HS-27A (cell line): ENCODE measurements around the gene SCN7A.
"Not testable (repeated sequence)": the region's sequence is repeated elsewhere in the genome, so short reads cannot be mapped to it uniquely, and the experiment has no call there.

ENCODE experiments used
- DNase-seq: peaks from one replicate; pipeline ENCODE4 v3.0.0-alpha.2; 2012; ENCODE audit warnings: low read depth, missing footprints

The SCN7A gene

DNA sequence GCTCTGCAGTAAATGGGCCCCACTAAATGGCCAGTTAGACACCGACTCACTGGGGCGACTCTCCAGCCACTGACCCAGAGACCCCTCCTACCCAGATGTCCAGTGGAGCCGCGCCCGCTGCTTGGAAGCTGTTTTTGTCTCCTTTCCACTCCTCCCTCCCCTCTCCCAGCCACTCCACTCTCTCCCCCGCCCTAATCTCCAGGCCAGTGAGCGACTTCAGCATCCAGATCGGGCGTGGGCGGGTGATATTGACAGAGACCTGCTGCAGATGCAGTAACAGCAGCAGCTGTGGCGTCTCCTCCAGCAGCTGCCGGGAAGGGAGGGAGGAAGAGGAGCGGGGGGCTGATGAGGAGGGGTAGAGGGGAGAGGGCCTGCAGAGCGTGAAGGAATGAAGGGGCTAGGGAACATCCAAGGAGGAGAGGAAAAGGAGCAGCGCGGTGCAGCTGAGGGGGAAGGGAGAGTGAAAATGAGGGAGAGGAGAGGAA is at the start of gene SCN7A:
Gene SCN7A, minus strand, starts transcription at position 110 of the 485 bp plus-strand sequence. CDS start 16,553 bp downstream, outside the sequence.
- DNase-seq, result no peak

DNA sequence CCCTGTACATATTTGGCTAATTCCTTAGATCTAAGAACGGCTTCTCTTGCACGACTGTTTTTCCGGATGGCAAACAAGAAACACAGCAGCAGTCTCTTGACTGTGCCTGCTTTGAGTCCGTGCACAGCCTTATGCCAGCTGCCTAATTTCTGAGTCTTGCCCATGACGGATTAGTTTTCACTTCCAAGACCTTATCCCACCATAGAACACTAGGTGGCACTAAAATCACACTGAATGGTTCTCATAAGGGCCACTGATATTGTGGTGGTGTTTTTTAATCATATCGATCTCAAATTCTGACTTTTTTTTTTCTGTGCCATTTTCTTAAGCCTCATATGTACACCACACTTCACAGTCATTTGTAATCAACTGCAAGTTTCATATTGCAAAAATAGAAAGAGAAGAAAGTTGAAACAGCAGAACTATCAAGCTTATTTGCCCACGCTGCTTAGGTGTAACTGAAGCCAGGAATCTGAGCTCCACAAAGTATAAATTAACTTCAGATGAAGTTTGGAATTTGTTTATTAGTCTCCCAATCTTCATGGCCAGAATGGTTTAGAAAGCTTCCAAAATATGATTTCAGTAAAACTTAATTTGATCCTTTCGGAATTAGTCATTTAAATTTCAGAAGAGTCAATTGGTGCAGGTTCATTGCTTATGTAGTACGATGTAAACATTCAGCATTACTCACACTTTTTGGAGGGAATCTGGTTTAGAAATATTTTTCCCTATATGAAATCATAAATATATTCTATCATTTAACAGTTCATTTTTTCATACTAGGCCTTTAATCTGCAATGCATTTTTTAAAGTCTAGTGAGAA is 45.5 kb upstream of the SCN7A start:
- peak; percentile 24 for DNase-seq

DNA sequence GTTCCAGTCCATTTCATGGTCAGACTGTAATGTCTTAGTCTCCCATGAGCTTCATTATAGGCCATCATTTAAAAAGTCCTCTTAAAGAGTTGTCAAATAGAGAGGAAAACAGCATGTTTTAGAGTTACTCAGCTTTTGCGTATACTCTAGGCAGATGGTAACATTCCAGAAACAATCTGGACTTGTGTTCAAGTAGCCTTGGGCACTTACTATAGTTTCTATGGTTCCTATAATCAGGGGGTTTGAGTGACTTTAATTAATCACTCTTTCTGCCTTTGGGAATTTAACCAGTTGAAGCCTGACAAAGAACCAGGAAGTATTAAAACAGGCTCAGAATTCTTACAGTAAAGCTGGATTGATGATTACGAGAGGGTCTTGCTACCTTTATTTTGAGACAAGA is 42.1 kb upstream of the SCN7A start:
- DNase-seq, result no peak

DNA sequence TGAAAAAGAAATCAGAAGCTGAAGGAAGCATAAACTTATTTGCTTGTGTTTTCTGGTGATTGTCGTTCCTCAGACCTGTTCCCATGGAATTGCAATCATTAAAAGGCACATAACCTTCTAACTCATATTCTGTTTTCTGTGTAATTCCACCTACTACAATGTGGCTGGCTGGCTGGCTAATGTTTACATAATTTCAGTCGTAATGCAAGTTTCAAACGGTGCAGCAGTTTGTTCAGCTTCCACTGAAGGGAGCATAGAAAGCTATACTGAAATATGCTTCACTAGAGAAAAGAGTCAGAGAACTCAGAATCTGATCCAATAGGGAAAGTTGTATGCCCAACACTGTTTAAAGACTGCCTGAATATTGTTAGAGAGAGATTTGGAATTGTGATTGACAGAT is 27.1 kb upstream of the SCN7A start:
- DNase-seq, result no peak

DNA sequence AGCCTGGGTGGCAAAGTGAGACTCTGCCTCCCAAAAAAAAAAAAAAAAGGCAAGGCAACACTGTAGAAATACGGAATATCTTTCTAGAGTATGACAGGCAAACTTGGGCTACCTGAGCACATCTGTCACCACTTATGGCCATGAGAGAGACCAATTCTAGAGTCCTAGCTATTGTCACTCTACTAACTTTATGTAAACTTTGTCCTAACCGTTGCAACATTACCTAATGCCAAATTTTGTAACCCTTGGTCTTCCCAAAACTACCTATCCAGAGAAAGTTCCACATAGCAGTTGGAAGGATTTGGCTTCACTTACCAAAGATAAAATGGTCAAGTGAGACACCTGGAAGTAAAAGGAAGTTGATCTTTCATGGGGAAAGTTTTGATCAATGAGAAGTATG is 26.6 kb upstream of the SCN7A start:
- no peak for DNase-seq

DNA sequence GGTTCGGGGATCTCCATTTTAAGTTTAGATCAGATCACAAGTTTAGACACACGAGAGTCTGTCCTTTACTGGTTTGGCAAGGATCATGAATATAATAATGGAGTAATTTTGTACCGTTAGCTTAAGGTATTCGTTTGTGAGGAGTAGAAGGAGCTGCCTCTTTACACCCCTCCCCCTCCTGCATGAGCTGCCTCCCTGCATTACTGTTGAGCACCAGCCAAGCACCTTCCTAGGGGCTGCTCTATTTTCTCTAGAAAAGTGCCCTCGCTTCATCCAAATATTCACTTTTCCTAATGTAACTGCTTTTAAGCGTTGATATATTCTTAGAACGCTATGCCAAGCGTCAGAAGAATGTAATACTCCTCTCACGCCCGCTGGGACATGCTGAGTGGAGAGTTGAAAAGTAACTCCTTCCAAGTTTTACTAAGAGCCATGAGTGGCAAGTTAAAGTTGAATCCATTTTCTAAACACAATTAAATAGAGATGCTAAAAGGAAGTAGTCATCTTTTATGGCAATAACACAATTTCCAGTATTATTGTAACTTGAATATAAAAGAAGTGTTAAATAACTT is 25.4 kb upstream of the SCN7A start:
- DNase-seq, result no peak

DNA sequence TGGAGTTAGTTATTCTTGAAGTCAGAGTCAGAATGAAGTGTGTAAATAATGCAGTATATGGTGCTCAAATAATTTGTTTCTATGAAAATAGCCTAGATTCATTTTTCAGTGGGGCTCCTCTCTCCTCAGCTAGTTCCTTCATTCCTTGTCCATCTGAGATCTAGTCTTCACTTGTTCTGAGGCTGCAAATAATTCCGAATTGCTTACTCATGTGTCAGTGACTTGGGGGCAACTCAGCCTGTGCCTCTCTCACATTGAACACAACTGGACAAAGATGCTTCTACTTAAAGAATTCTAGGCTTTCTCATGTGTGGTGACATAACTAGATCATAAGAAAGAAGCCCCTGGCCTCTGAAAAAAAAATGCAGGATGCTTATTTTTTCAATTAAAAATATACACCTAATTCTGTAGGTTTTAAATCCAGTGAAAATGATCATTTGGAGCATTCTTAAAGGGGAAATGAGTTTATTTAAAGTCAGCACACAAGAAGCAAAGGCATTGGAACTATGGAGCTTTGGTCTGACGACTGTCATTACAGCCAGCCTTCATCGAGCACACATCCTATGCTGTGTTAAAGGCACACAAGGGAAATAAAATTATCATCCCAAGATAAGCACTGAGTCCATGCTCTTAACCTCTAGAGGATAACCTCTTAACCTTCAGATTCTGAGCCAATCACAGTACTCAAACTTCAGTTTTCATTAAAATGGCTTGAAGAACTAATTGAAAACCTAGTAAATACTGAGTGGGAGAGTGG is 24.8 kb upstream of the SCN7A start:
- DNase-seq, result no peak

DNA sequence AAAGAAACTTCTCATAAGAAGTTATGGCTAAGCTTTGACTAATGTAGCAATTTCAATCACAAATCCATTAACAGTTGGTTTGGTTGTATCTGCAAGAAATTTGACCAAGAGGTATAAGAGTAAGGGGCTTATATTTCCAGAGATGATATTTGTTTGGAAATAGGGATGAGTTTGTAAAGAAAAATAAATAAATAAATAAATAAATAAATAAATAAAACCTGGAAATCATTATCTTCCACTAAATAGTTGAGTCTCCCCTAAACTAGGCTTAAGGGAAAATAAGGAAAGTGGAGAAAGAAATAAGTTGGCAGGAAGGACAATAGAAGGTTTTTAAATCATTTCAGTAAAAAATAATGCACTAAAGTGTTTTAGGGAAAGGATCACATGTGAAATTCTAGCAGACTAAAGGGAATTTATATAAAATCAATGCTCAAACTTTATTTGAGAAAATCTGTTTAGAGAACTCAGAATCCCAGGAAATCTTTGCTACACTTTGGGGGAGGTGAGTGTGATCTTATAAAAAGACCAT is 23.5 kb upstream of the SCN7A start:
- DNase-seq, result no peak

DNA sequence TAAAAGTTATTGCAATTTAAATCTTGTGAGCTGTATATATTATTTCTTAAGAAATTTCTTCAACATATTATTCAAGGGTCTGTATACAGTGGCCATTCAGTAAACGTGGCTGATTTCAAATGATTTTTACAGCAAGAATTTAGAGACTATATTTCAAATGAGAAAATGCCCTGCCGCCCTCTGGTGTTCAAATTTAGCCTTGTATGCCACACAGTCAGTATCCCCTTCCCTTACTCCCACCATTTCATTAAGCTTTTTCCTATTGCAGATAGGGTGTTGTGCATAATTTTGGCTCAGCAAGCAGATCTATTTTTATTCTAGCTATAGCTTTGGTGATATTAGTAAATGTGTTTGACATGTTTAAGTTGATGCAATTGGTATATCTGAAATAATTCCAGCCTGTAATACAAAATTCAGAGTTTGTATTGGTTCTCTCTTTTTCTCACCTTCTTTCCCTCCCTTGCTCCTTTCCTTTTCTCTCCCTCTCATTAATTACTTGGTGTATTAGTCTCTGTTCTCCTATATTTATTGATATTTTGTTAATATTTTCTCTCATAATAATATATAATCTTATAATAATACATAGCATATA is 22.8 kb upstream of the SCN7A start:
- DNase-seq, result peak; percentile 5

DNA sequence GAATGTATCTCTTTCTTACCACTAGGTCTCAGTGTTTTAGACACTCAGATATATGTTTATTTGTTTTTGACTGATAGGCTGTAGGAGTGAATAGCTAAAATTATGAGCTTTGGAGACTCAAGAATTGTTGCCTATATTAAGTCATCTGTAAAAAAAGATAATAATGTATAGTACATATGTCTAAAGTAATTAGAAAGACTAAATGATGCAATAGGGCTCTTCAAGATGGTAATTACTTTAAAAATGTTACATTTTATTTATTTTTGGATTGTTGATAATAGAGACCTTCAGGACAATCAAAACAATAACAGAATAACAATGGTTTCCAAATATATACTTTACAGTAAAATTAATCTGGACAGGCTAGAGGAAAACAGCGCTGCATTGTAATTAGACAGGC is 19.9 kb upstream of the SCN7A start:
- DNase-seq, result no peak

DNA sequence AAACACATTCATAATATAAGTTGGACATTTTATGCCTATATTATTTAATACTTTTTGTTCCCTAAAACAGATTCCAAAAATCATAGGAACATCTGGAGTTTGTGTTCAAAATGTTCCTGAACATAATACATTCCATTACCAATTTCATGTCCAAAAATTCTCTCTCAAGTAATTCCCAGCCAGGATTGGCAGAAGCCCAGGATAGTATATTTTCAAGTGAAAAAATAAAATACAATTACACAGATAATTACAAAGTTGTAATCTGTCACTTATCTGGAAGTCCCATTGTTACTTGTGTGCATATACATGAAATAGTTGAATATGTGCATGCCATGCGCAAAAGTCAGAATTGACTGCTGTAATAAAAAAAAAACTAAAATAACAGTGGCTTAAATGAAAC is 5.2 kb upstream of the SCN7A start:
- no peak for DNase-seq

DNA sequence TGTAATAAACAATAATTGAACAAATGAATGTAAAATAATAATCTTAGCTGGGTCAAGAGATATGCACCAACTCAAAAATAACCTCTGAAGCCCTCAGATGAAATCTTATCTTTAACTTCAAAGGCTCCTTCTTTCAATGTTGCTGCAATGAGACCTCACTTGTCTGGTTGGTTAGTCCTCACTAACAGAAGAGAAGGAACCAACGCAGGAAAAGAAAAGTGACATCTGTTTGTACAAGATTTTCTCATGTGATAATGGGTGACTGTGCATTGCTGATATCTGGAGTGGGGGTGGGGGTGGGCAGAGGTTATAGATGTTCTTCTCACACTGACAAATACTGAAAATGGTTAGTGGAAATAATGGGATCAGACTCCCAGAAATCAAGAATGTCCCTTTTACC is 2.6 kb downstream of the SCN7A start:
- no peak for DNase-seq

DNA sequence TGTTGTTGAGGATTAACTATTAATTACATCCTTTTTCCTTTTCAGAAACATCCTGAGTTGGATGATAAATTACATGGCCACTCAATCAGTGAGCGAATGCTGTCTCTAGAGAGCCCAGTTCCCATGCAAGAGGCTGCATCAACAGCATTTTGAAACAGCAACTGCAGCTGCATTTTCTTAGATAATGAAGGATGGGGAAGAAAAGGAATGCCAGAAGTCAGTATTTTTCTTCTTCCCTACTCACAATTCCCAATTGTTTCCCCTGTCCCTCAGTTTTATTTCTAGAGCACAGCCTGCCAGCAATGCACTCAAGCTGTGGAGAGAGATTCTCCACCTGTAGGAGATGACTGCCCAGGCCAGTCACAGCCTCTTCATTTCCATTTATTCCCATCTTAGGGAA is 6.9 kb downstream of the SCN7A start:
- no peak for DNase-seq

DNA sequence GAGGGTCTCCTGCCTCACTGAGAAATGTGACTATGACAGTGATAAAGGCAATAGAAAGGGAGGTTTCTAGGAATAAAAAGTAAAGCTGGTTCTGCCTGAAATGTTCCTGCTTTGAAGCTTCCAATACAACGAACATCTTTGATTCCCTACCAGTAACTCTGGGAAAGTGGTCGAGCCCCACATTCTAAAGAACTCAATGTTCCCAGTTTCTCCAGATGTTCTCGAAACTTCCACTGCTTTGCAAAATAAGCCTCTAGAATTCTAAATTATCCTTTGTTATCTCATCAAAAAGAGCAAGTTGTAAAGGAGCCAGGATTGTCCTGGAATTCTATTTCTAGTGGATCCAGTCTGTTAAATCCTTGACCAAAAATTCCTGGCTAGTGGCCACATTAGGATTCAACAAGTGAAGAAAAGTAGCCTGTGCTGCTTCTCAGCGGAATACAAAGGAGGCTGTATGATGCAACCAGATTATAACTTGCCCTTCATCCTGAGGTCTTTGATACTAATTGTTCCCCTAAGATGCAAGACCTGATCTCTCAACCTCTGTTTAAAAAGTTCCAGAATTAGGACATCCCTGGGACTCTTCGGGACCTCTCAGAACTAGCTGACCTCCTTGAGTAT is 8.4 kb downstream of the SCN7A start:
- no peak for DNase-seq

DNA sequence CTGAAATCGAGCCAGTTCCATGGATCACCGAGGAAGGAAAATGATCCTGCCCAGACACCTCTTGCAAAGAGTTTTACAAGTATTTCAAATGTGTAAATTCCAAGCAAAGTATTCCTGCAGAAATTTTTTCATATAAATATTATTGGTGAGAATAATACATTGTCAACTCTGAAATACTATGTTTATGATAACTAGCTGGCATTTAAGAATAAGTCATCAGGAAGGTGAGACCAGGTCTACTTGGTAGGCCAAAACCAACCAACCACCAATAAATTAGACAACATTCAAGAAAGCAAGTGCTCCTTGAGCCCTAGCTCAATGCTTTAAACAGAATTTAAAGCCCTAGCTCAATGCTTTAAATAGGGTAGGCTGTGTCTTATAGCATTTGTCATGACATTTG is 21.7 kb downstream of the SCN7A start:
- no peak for DNase-seq

DNA sequence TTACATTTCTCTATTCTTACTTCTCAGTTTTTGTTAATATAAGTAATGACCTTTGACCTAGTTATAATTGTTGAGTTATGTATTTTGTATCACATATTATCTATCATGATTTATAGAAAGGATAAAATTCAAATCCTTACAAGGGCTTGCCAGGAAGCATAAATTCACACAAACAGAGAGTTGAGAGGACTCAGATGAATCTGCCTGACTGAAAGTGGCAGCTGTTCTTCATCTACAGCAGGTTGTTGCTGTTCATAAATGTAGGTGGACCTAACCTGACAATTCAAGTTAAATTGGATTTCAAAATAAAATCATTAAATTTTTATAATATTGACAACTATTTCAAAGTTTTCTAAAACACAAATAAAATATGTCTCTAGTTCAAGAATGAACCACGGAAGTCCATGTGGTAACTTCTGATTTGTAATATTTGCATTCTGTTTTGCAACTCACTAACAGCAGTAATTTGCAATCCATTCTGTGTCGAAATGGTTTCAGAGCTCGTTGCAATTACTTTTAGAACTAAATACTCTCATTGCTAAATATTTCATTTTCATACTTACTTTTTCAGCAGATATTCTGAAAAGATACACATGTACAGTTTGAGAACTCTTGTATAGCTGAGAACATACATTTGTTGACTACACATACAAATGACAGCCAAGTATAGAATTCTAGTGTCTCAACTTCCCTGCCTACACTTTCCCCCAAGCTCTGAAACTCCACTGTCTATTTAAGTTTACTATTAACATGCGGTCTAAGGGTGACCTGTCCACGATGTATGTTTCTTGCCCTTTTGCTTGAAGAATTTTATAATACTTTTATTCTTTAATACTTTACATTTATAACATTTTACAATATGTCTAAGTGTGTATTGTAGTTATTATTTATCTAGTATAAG is 25.7 kb downstream of the SCN7A start:
- no peak for DNase-seq

DNA sequence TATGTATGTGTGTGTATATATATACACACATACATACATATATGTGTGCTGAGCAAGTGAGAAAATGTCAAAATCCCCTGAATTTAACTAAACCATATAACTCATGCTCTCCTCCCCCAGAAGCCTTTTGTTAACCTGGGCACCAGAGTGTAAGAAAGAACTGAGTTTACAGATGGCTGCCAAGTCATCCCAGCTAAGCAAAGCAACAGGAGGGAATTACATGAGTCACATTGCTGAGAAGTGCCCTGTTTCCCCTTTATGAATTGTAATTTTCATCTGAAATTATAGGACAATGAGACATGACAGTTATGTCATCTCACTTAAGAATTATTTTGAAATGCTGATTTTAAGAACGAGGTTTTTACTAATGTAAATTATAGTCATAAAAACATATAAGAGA is 29.9 kb downstream of the SCN7A start:
- no peak for DNase-seq

DNA sequence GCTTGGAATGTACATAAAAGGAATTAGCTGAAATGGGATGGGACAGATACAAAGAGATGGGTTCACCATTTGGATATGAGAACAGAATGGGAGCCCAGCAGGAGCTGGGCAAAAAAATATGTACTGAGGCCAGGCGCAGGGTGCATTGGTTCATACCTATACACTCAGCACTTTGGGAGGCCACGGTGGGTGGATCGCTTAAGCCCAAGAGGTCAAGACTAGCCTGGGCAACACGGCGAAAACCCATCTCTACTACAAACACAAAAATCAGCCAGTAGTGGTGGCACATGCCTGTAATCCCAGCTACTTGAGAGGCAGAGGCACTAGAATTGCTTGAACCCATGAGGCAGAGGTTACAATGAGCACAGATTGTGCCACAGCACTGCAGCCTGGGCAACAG is 30.4 kb downstream of the SCN7A start:
- DNase-seq, result no peak

DNA sequence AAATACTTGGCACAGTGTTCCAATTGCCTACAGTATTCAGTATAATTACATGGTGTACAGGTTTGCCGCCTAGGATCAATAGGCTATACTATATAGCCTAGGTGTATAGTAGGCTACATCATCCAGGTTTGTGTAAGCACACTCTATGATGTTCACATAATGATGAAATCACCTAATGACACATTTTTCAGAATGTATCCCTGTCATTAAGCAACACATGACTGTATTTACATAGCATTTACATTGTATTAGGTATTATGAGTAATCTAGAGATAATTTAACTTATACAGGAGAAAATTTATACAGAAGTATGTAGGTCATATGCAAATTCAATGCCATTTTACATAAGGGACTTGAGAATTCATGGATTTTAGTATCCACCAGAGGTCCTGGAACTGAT is 35.4 kb downstream of the SCN7A start:
- DNase-seq, result no peak

DNA sequence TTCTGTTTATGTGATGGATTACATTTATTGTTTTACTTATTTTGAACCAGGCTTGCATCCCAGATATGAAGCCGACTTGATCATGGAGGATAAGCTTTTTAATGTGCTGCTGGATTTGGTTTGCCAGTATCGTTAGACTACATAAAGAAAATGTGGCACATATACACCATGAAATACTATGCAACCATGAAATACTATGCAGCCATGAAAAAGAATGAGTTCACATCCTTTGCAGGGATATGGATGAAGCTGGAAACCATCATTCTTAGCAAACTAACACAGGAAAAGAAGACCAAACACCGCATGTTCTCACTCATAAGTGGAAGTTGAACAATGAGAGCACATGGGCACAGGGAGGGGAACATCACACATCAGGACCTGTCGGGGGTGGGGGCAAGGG is 38.2 kb downstream of the SCN7A start:
- not testable (repeated sequence) for DNase-seq
